Stimulated activated memory B cell treated with anti-CD40 and anti-IgM and Interleukin-4, amounts not matched to agents 10 μg/mL and 1 μg/mL and 100 μg/mL, for 72 hours (primary cell): Measurements from ENCODE around the gene PSKH1.
"Not testable (repeated sequence)": the region's sequence is repeated elsewhere in the genome, so short reads cannot be mapped to it uniquely, and the experiment has no call there.

Experiments
- ATAC-seq: fragments of 150-1000 bp; cut with Tn5 transposase; 2 replicates; pipeline ENCODE4 v1.10.0; 2021
- H3K27ac Mint-ChIP-seq: one replicate; pipeline ENCODE4 v1.8.0; 2022; ENCODE audit warnings: mild to moderate bottlenecking, mixed read lengths
- H3K27me3 Mint-ChIP-seq: one replicate; pipeline ENCODE4 v1.8.0; 2022; ENCODE audit warnings: mixed read lengths
- H3K36me3 Mint-ChIP-seq: one replicate; pipeline ENCODE4 v1.8.0; 2022; ENCODE audit warnings: mixed read lengths
- H3K4me1 Mint-ChIP-seq: one replicate; pipeline ENCODE4 v1.8.0; 2022; ENCODE audit warnings: mixed read lengths
- H3K4me3 Mint-ChIP-seq: one replicate; pipeline ENCODE4 v1.8.0; 2022; ENCODE audit warnings: mild to moderate bottlenecking, moderate library complexity, mixed read lengths
- H3K9me3 Mint-ChIP-seq: one replicate; pipeline ENCODE4 v1.8.0; 2022; ENCODE audit warnings: mixed read lengths

Gene PSKH1

GRCh38 chr16:67860589-67861398 is 32.3 kb upstream of the PSKH1 start:
- peaks cover 6% of the 10 kb centered on the region for H3K36me3 Mint-ChIP-seq
- no peak overlapping the region for H3K4me3 Mint-ChIP-seq
- no peak for ATAC-seq
- peak overlapping the region; percentile 1 for H3K27ac Mint-ChIP-seq
- peaks cover 50% of the 10 kb centered on the region for H3K4me1 Mint-ChIP-seq
- H3K27me3 Mint-ChIP-seq: no peaks in the 10 kb centered on the region
- H3K9me3 Mint-ChIP-seq: no peaks in the 10 kb centered on the region

GRCh38 chr16:67861877-67862276 is 31.2 kb upstream of the PSKH1 start:
- Mint-ChIP-seq H3K4me1 (peaks cover 47% of the 10 kb centered on the region), H3K36me3 (peaks cover 6% of the 10 kb centered on the region), H3K27me3 (no peaks in the 10 kb centered on the region), H3K27ac (peak overlapping the region; percentile 1), H3K4me3 (no peak overlapping the region), H3K9me3 (no peaks in the 10 kb centered on the region)
- no peak for ATAC-seq

- Mint-ChIP-seq H3K27ac (no peak overlapping the region), H3K36me3 (peaks cover 6% of the 10 kb centered on the region), H3K4me3 (no peak overlapping the region), H3K27me3 (no peaks in the 10 kb centered on the region), H3K4me1 (peaks cover 37% of the 10 kb centered on the region), H3K9me3 (no peaks in the 10 kb centered on the region)
- no peak for ATAC-seq
Measured at GRCh38 chr16:67862623-67863583, 30.2 kb upstream of the PSKH1 start.

- H3K9me3 Mint-ChIP-seq, ATAC-seq, H3K27ac Mint-ChIP-seq, H3K4me3 Mint-ChIP-seq, H3K36me3 Mint-ChIP-seq, H3K27me3 Mint-ChIP-seq: not testable (repeated sequence)
- peaks cover 28% of the 10 kb centered on the region for H3K4me1 Mint-ChIP-seq
Measured at GRCh38 chr16:67864044-67864443, 29.0 kb upstream of the PSKH1 start.

- Mint-ChIP-seq H3K27ac (peak overlapping the region; percentile 37), H3K4me1 (peaks cover 28% of the 10 kb centered on the region)
- no peak for ATAC-seq
Measured at GRCh38 chr16:67864594-67864993, 28.5 kb upstream of the PSKH1 start.

GRCh38 chr16:67865318-67865717 is 27.7 kb upstream of the PSKH1 start:
- Mint-ChIP-seq H3K36me3 (peaks cover 7% of the 10 kb centered on the region), H3K4me1 (peaks cover 25% of the 10 kb centered on the region), H3K27ac (peak overlapping the region; percentile 37), H3K9me3 (no peaks in the 10 kb centered on the region), H3K27me3 (no peaks in the 10 kb centered on the region), H3K4me3 (no peak overlapping the region)
- no peak for ATAC-seq

More at GRCh38 chr16:67864594-67864993, 28.5 kb upstream of the PSKH1 start:
- Mint-ChIP-seq H3K4me3 (no peak overlapping the region), H3K9me3 (no peaks in the 10 kb centered on the region), H3K36me3 (peaks cover 6% of the 10 kb centered on the region), H3K27me3 (no peaks in the 10 kb centered on the region)

- H3K9me3 Mint-ChIP-seq: no peaks in the 10 kb centered on the region
- no peaks in the 10 kb centered on the region for H3K27me3 Mint-ChIP-seq
- H3K4me3 Mint-ChIP-seq: no peak overlapping the region
- H3K4me1 Mint-ChIP-seq: peaks cover 13% of the 10 kb centered on the region
- peaks cover 8% of the 10 kb centered on the region for H3K36me3 Mint-ChIP-seq
- no peak for ATAC-seq
- H3K27ac Mint-ChIP-seq: no peak overlapping the region
Measured at GRCh38 chr16:67868290-67868689, 24.8 kb upstream of the PSKH1 start.

- no peak for ATAC-seq
- H3K9me3 Mint-ChIP-seq: no peaks in the 10 kb centered on the region
- H3K27ac Mint-ChIP-seq: no peak overlapping the region
- no peaks in the 10 kb centered on the region for H3K27me3 Mint-ChIP-seq
- no peak overlapping the region for H3K4me3 Mint-ChIP-seq
- peaks cover 8% of the 10 kb centered on the region for H3K36me3 Mint-ChIP-seq
- H3K4me1 Mint-ChIP-seq: peaks cover 23% of the 10 kb centered on the region
Measured at GRCh38 chr16:67869653-67870052, 23.4 kb upstream of the PSKH1 start.

GRCh38 chr16:67871256-67871655 is 21.8 kb upstream of the PSKH1 start:
- Mint-ChIP-seq H3K27ac (peak overlapping the region; percentile 89), H3K36me3 (peaks cover 8% of the 10 kb centered on the region), H3K27me3 (no peaks in the 10 kb centered on the region), H3K9me3 (no peaks in the 10 kb centered on the region), H3K4me3 (no peak overlapping the region), H3K4me1 (peaks cover 36% of the 10 kb centered on the region)
- no peak for ATAC-seq

GRCh38 chr16:67872131-67872630 is 20.9 kb upstream of the PSKH1 start:
- Mint-ChIP-seq H3K4me1 (peaks cover 36% of the 10 kb centered on the region), H3K36me3 (peaks cover 14% of the 10 kb centered on the region), H3K27ac (peak overlapping the region; percentile 89), H3K27me3 (no peaks in the 10 kb centered on the region), H3K9me3 (no peaks in the 10 kb centered on the region), H3K4me3 (peak overlapping the region; percentile 95)
- peak; percentile 2 for ATAC-seq

- no peaks in the 10 kb centered on the region for H3K27me3 Mint-ChIP-seq
- peaks cover 20% of the 10 kb centered on the region for H3K36me3 Mint-ChIP-seq
- peak; percentile 92 for ATAC-seq
- peaks cover 36% of the 10 kb centered on the region for H3K4me1 Mint-ChIP-seq
- no peaks in the 10 kb centered on the region for H3K9me3 Mint-ChIP-seq
- peak within 1 kb of the TSS; percentile 89 for H3K27ac Mint-ChIP-seq
- peak within 1 kb of the TSS; percentile 95 for H3K4me3 Mint-ChIP-seq
Measured at GRCh38 chr16:67872631-67873434, 20.2 kb upstream of the PSKH1 start, which contains the start of gene EDC4. Gene EDC4 (plus strand): TSS chr16:67873052. CDS start chr16:67873262, 210 bp downstream.

GRCh38 chr16:67873435-67874370 is 19.4 kb upstream of the PSKH1 start:
- H3K36me3 Mint-ChIP-seq: peaks cover 29% of the 10 kb centered on the region
- ATAC-seq: no peak
- no peaks in the 10 kb centered on the region for H3K9me3 Mint-ChIP-seq
- no peaks in the 10 kb centered on the region for H3K27me3 Mint-ChIP-seq
- H3K27ac Mint-ChIP-seq: peak overlapping the region; percentile 89
- peak overlapping the region; percentile 95 for H3K4me3 Mint-ChIP-seq
- peaks cover 36% of the 10 kb centered on the region for H3K4me1 Mint-ChIP-seq

GRCh38 chr16:67874372-67874771 is 18.7 kb upstream of the PSKH1 start:
- H3K4me1 Mint-ChIP-seq: peaks cover 36% of the 10 kb centered on the region
- peak overlapping the region; percentile 89 for H3K27ac Mint-ChIP-seq
- H3K36me3 Mint-ChIP-seq: peaks cover 35% of the 10 kb centered on the region
- H3K27me3 Mint-ChIP-seq: no peaks in the 10 kb centered on the region
- H3K9me3 Mint-ChIP-seq: no peaks in the 10 kb centered on the region
- peak overlapping the region; percentile 95 for H3K4me3 Mint-ChIP-seq
- no peak for ATAC-seq

GRCh38 chr16:67877064-67877463 is 16.0 kb upstream of the PSKH1 start:
- H3K27ac Mint-ChIP-seq: no peak overlapping the region
- peaks cover 48% of the 10 kb centered on the region for H3K36me3 Mint-ChIP-seq
- ATAC-seq: no peak
- no peaks in the 10 kb centered on the region for H3K9me3 Mint-ChIP-seq
- no peaks in the 10 kb centered on the region for H3K27me3 Mint-ChIP-seq
- peaks cover 36% of the 10 kb centered on the region for H3K4me1 Mint-ChIP-seq
- no peak overlapping the region for H3K4me3 Mint-ChIP-seq
